Kidney glomerular epithelial cell (primary cell): ENCODE data around the gene CLEC10A.

Experiments used
- DNase-seq: peaks from one replicate; lab custom pipeline; 2025; lab: John Stamatoyannopoulos, UW

Gene CLEC10A

GRCh38 chr17:7038025-7038862 lies 41.8 kb downstream of the CLEC10A start:
- no peak for DNase-seq

- DNase-seq = peak; percentile 98
Measured at GRCh38 chr17:7035591-7036368, 44.3 kb downstream of the CLEC10A start, which contains the start of gene SLC16A13. SLC16A13 (plus strand) TSS chr17:7036015; CDS start chr17:7036383, 368 bp downstream.

- DNase-seq = peak; percentile 77
Measured at GRCh38 chr17:7034955-7035590, 45.0 kb downstream of the CLEC10A start.

GRCh38 chr17:7029659-7030058 lies 50.4 kb downstream of the CLEC10A start:
- no peak for DNase-seq

GRCh38 chr17:7029096-7029495 lies 51.0 kb downstream of the CLEC10A start:
- no peak for DNase-seq

GRCh38 chr17:7027335-7027734 lies 52.7 kb downstream of the CLEC10A start:
- DNase-seq = no peak

GRCh38 chr17:7026471-7027115 lies 53.5 kb downstream of the CLEC10A start:
- no peak for DNase-seq

- DNase-seq = peak; percentile 28
Measured at GRCh38 chr17:7025245-7025644, 54.8 kb downstream of the CLEC10A start.
